Right lobe of liver (tissue), 6 donors: ENCODE data around the gene HSPB6. TPM values are rescaled to one million over a fixed set of nuclear protein-coding genes. Genes with fewer than 3 reads are reported as not detected.

Experiments
- ATAC-seq, 4 donors: fragments of 200-7000 bp; cut with Tn5 transposase; one replicate each; pipeline ENCODE4 v1.9.1; 2020; ENCODE audit warnings: mild to moderate bottlenecking in 4 of 4, moderate library complexity in 4 of 4
- DNase-seq, 3 donors: peaks; one replicate each; pipeline ENCODE4 v3.0.0-alpha.2; 2020
- H3K27ac ChIP-seq, 3 donors: fragments of 200-600 bp; one replicate each; pipeline ENCODE4 v1.8.0; 2022
- H3K27me3 ChIP-seq, 2 donors: fragments of 200-600 bp; one replicate each; pipeline ENCODE4 v1.8.0; 2022
- H3K36me3 ChIP-seq, 4 donors: fragments of 200-600 bp; sonication (generic) in 1 of 4; one replicate each; pipeline versions ENCODE4 v1.5.1 to v1.8.0; 2017 to 2022; ENCODE audit warnings: control low read depth in 1 of 4
- H3K4me1 ChIP-seq, 4 donors: fragments of 200-600 bp; sonication (generic) in 1 of 4; one replicate each; pipeline versions ENCODE4 v1.5.1 to v1.8.0; 2017 to 2022; ENCODE audit warnings: control low read depth in 1 of 4
- H3K4me3 ChIP-seq, 3 donors: fragments of 200-600 bp; one replicate each; pipeline ENCODE4 v1.8.0; 2022
- H3K9me3 ChIP-seq, 4 donors: fragments of 200-600 bp; sonication (generic) in 1 of 4; one replicate each; pipeline versions ENCODE4 v1.5.1 to v1.8.0; 2017 to 2022; ENCODE audit warnings: control low read depth in 1 of 4
- CTCF ChIP-seq, 4 donors: fragments of 200-600 bp in 3 of 4; fragments of 450-650 bp in 1 of 4; IDR thresholded peaks; one replicate each; pipeline versions ENCODE4 v1.5.1 to v1.8.0; 2016 to 2022; ENCODE audit warnings: antibody characterized with exemption in 4 of 4, mild to moderate bottlenecking in 2 of 4
- POLR2A ChIP-seq: fragments of 450-650 bp; IDR thresholded peaks from one replicate; pipeline ENCODE4 v1.6.1; 2017; ENCODE audit warnings: antibody characterized with exemption, mild to moderate bottlenecking
- whole genome bisulfite sequencing: methylation state at CpG from one replicate; pipeline ENCODE4 v1.1.6; 2018; ENCODE audit warnings: low coverage, low lambda C conversion rate; ENCODE audit not compliant: insufficient coverage; ENCODE audit errors: missing lambda C conversion rate; 5-methylcytosine and 5-hydroxymethylcytosine counted together
- intact Hi-C, 2 donors: fragments of 100-400 bp; cut with DNase I; formaldehyde crosslinking; loops; one replicate each; pipeline versions ENCODE4 v1.11.2 to v1.14.1; 2022
- total RNA-seq, 6 experiments: library from RNA; depleted of rRNA in 2 of 6; stranded (reverse); fragments of >200 nt in 2 of 6; fragmentation: NEBNext Ultra II Directional in 3 of 6; extraction: Animal tissue kit (Norgen Biotek cat#: 25700) in 3 of 6; gene quantifications; one replicate each; pipeline versions ENCODE4 v1.1.0 to v1.2.4, GENCODE V29; 2016 to 2023
- donor health status: DM: no; HTN: yes; CAD: no.
- donor health status: DM: no; HTN: no; CAD: no.
- donor health status: DM: no; HTN: no; CAD: no.
- donor health status: DM: no; HTN: yes; CAD: no.
- donor health status: DM: no; HTN: yes; CAD: no.

HSPB6 gene
- total RNA-seq, 6 experiments from 2014 or later = 2.6 to 6.0 (median 4.5) TPM

- ATAC-seq = peak in 2 of 4 donors; percentile 32 to 33
- no peak overlapping the region for H3K4me3 ChIP-seq
- H3K27ac ChIP-seq = no peak overlapping the region
- WGBS = 80% methylated on average over 13 of the region's 34 CpGs
- H3K27me3 ChIP-seq = no peaks in the 10 kb centered on the region
- H3K36me3 ChIP-seq = no peaks in the 10 kb centered on the region
- intact Hi-C loops = no loop called here
- H3K4me1 ChIP-seq = no peaks in the 10 kb centered on the region
- DNase-seq = peak in 2 of 3 donors; percentile 15 to 53
- TF ChIP-seq CTCF (IDR thresholded peaks at IDR 0.05) (no peak), POLR2A (no peak)
- H3K9me3 ChIP-seq = no peaks in the 10 kb centered on the region
Observed at GRCh38 chr19:35767288-35768081, 10.7 kb upstream of the HSPB6 start.

- Histone ChIP-seq H3K4me1 (no peaks in the 10 kb centered on the region), H3K9me3 (no peaks in the 10 kb centered on the region), H3K27ac (no peak overlapping the region), H3K27me3 (no peaks in the 10 kb centered on the region), H3K4me3 (no peak overlapping the region), H3K36me3 (peaks cover 0 to 4% (median 0%) of the 10 kb centered on the region in 4 donors)
- TF ChIP-seq POLR2A = no peak
- no peak for TF ChIP-seq CTCF (IDR thresholded peaks at IDR 0.05)
- intact Hi-C loops = no loop called here
- ATAC-seq = peak in 2 of 4 donors; percentile 7 to 37
- DNase-seq = peak in 2 of 3 donors; percentile 13 to 39
- WGBS = 71% methylated on average over 5 of the region's 11 CpGs
Observed at GRCh38 chr19:35766571-35767104, 9.8 kb upstream of the HSPB6 start.

GRCh38 chr19:35764432-35765315 is 7.8 kb upstream of the HSPB6 start:
- Histone ChIP-seq H3K27ac (no peak overlapping the region), H3K36me3 (peaks cover 0 to 4% (median 0%) of the 10 kb centered on the region in 4 donors), H3K4me3 (no peak overlapping the region), H3K27me3 (no peaks in the 10 kb centered on the region), H3K4me1 (no peaks in the 10 kb centered on the region), H3K9me3 (no peaks in the 10 kb centered on the region)
- 100% methylated on average over 4 of the region's 17 CpGs for WGBS
- ATAC-seq (peak in 1 of 4 donors; percentile 5), DNase-seq (peak in 1 of 3 donors; percentile 44)
- TF ChIP-seq POLR2A = no peak
- no peak for TF ChIP-seq CTCF (IDR thresholded peaks at IDR 0.05)
- intact Hi-C loops = no loop called here

GRCh38 chr19:35760711-35761349 is 4.0 kb upstream of the HSPB6 start:
- Histone ChIP-seq H3K27ac (no peak overlapping the region), H3K9me3 (no peaks in the 10 kb centered on the region), H3K4me1 (peaks cover 0 to 18% (median 9%) of the 10 kb centered on the region in 4 donors), H3K36me3 (peaks cover 0 to 4% (median 0%) of the 10 kb centered on the region in 4 donors), H3K27me3 (no peaks in the 10 kb centered on the region), H3K4me3 (no peak overlapping the region)
- 34% methylated on average over 3 of the region's 4 CpGs for WGBS
- TF ChIP-seq CTCF (IDR thresholded peaks at IDR 0.05) = peak in 1 of 4 donors; percentile 37
- no peak for TF ChIP-seq POLR2A
- ATAC-seq (peak in 1 of 4 donors; percentile 19), DNase-seq (peak in 1 of 3 donors; percentile 47)
- intact Hi-C loops = no loop called here
